ENCODE results near the gene CACNA1A. TPM values are rescaled to one million over a fixed set of nuclear protein-coding genes. Genes with fewer than 3 reads are reported as not detected.

Gene CACNA1A
- total and polyA plus RNA-seq, 3 donors from 2014 or later: 9.7 to 22.5 (median 21.8) TPM

GRCh38 chr19:13318190-13318589 lies 188.1 kb downstream of the CACNA1A start:
- Histone ChIP-seq H3K27ac (no peak overlapping the region), H3K27me3 (no peaks in the 10 kb centered on the region), H3K9me3 (no peaks in the 10 kb centered on the region), H3K4me1 (no peaks in the 10 kb centered on the region), H3K36me3 (ENCODE audit: low read depth, missing control alignments) (no peaks in the 10 kb centered on the region), H3K4me3 (no peak overlapping the region)
- no peak for DNase-seq
- TF ChIP-seq POLR2A (IDR thresholded peaks at IDR 0.05): no peak
- TF ChIP-seq, protein P1, sequence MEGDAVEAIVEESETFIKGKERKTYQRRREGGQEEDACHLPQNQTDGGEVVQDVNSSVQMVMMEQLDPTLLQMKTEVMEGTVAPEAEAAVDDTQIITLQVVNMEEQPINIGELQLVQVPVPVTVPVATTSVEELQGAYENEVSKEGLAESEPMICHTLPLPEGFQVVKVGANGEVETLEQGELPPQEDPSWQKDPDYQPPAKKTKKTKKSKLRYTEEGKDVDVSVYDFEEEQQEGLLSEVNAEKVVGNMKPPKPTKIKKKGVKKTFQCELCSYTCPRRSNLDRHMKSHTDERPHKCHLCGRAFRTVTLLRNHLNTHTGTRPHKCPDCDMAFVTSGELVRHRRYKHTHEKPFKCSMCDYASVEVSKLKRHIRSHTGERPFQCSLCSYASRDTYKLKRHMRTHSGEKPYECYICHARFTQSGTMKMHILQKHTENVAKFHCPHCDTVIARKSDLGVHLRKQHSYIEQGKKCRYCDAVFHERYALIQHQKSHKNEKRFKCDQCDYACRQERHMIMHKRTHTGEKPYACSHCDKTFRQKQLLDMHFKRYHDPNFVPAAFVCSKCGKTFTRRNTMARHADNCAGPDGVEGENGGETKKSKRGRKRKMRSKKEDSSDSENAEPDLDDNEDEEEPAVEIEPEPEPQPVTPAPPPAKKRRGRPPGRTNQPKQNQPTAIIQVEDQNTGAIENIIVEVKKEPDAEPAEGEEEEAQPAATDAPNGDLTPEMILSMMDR (IDR thresholded peaks at IDR 0.05): no peak
- 91 to 94% methylated on average over 4 of the region's 4 CpGs for WGBS, 2 donors
- intact Hi-C loops (cut with DNase I; ENCODE audit: low total_unique reads): no loop called here

GRCh38 chr19:13315495-13315894 lies 190.8 kb downstream of the CACNA1A start:
- no peaks in the 10 kb centered on the region for H3K9me3 ChIP-seq
- 68 to 71% methylated on average over 4 of the region's 4 CpGs for WGBS, 2 donors
- no peaks in the 10 kb centered on the region for H3K4me1 ChIP-seq
- no peak overlapping the region for H3K27ac ChIP-seq
- intact Hi-C loops (cut with DNase I; ENCODE audit: low total_unique reads): no loop called here
- no peak for TF ChIP-seq POLR2A (IDR thresholded peaks at IDR 0.05)
- TF ChIP-seq, protein P1 (IDR thresholded peaks at IDR 0.05): no peak
- no peak overlapping the region for H3K4me3 ChIP-seq
- H3K27me3 ChIP-seq: no peaks in the 10 kb centered on the region
- no peak for DNase-seq
- no peaks in the 10 kb centered on the region for H3K36me3 ChIP-seq (ENCODE audit: low read depth, missing control alignments)

- no peak overlapping the region for H3K4me3 ChIP-seq
- WGBS, 2 donors: 50 to 85% methylated on average over 3 of the region's 3 CpGs
- intact Hi-C loops (cut with DNase I; ENCODE audit: low total_unique reads): no loop called here
- H3K4me1 ChIP-seq: no peaks in the 10 kb centered on the region
- H3K9me3 ChIP-seq: no peaks in the 10 kb centered on the region
- no peak for DNase-seq
- H3K36me3 ChIP-seq (ENCODE audit: low read depth, missing control alignments): no peaks in the 10 kb centered on the region
- H3K27me3 ChIP-seq: no peaks in the 10 kb centered on the region
- TF ChIP-seq POLR2A (IDR thresholded peaks at IDR 0.05): no peak
- TF ChIP-seq, protein P1 (IDR thresholded peaks at IDR 0.05): no peak
- no peak overlapping the region for H3K27ac ChIP-seq
Measured at GRCh38 chr19:13314761-13315160, 191.5 kb downstream of the CACNA1A start.

DNA sequence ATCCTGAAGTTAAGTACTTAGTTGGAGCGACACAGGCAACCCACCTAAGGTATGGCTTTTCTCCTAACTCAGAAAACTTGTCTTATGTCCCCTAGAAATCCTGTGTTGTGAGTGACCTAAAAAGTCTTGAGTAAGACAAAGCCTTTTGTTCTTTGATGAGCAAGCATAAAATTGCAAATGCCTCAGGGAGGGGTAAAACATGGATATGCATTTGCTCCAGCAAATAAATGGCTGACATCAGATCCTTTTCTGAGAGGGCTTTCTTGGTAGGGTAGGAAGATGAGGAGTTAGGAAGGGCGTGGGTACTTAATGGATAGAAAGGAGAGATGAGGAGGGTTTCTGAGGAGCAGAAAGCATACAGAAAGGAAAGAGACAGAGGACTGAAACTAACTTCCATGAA lies 192.4 kb downstream of the CACNA1A start:
- H3K9me3 ChIP-seq: no peaks in the 10 kb centered on the region
- H3K27me3 ChIP-seq: no peaks in the 10 kb centered on the region
- no peak overlapping the region for H3K4me3 ChIP-seq
- no peak for DNase-seq
- no peaks in the 10 kb centered on the region for H3K4me1 ChIP-seq
- no peak overlapping the region for H3K27ac ChIP-seq
- 87 to 93% methylated on average over 2 of the region's 2 CpGs for WGBS, 2 donors
- intact Hi-C loops (cut with DNase I; ENCODE audit: low total_unique reads): no loop called here
- TF ChIP-seq, protein P1 (IDR thresholded peaks at IDR 0.05): no peak
- no peak for TF ChIP-seq POLR2A (IDR thresholded peaks at IDR 0.05)
- H3K36me3 ChIP-seq (ENCODE audit: low read depth, missing control alignments): no peaks in the 10 kb centered on the region

DNA sequence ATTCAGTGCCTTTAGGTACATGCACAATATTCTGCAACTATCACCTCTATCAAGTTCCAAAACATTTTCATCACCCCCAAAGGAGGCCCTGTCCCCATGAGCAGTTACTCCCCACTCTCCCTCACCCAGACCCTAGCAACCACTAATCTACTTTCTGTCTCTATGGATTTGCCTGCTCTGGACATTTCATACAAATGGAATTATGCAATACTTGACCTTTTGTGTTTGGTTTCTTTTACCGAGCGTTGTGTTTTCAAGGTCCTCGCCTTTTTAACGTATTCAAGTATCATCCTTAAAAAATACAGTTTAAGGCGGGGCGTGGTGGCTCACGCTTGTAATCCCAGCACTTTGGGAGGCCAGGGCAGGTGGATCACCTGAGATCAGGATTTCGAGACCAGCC lies 196.4 kb downstream of the CACNA1A start:
- no peak for DNase-seq
- intact Hi-C loops (cut with DNase I; ENCODE audit: low total_unique reads): no loop called here
- H3K9me3 ChIP-seq: no peaks in the 10 kb centered on the region

More for the DNA sequence above, 196.4 kb downstream of the CACNA1A start:
- H3K4me1 ChIP-seq: no peaks in the 10 kb centered on the region
- H3K4me3 ChIP-seq: no peak overlapping the region
- TF ChIP-seq POLR2A (IDR thresholded peaks at IDR 0.05): no peak
- TF ChIP-seq, protein P1 (IDR thresholded peaks at IDR 0.05): no peak
- no peaks in the 10 kb centered on the region for H3K27me3 ChIP-seq
- 78 to 88% methylated on average over 8 of the region's 8 CpGs for WGBS, 2 donors
- no peaks in the 10 kb centered on the region for H3K36me3 ChIP-seq (ENCODE audit: low read depth, missing control alignments)
- no peak overlapping the region for H3K27ac ChIP-seq
